Caco-2 (cell line): ENCODE results near the gene NEK11. TPM values are rescaled to one million over a fixed set of nuclear protein-coding genes. Genes with fewer than 3 reads are reported as not detected.
"Not testable (repeated sequence)": the region's sequence is repeated elsewhere in the genome, so short reads cannot be mapped to it uniquely, and the experiment has no call there.

ENCODE experiments used
- BruUV-seq: library from RNA; stranded (reverse); fragments of 400-500 nt; replicated peaks from 2 replicates; lab custom pipeline; 2021; lab: Mats Ljungman, UMichigan
- CTCF ChIA-PET: fragments of 300-600 bp; sonication (Branson Sonifier 250); formaldehyde crosslinking; loops from one replicate; lab custom pipeline; 2022; ENCODE audit warnings: antibody characterized with exemption; lab: Charles Lee
- POLR2A ChIA-PET: fragments of 300-600 bp; sonication (Branson Sonifier 250); formaldehyde crosslinking; loops from one replicate; lab custom pipeline; 2022; ENCODE audit warnings: antibody characterized with exemption; lab: Charles Lee
- DNase-seq, 2 experiments: peaks; one replicate each; pipeline versions ENCODE4 v3.0.0 to v3.0.0-alpha.2; 2020 to 2022
- H3K27me3 ChIP-seq: replicated peaks from 2 replicates; pipeline ENCODE4 v1.6.0; 2011; ENCODE audit warnings: low read length; ENCODE audit not compliant: control insufficient read depth, insufficient read depth
- H3K36me3 ChIP-seq: 2 replicates; pipeline ENCODE4 v1.5.1; 2011; ENCODE audit warnings: low read length; ENCODE audit not compliant: control insufficient read depth, insufficient read depth
- H3K4me1 ChIP-seq: fragments of 250-450 bp; sonication (Bioruptor Pico); 2 replicates; pipeline ENCODE4 v1.5.1; 2020; ENCODE audit warnings: mild to moderate bottlenecking
- H3K4me3 ChIP-seq: 2 replicates; pipeline ENCODE4 v1.5.1; 2011; ENCODE audit warnings: low read depth, mild to moderate bottlenecking, control low read depth, low read length
- H3K9me3 ChIP-seq: fragments of 250-450 bp; sonication (Bioruptor Pico); 2 replicates; pipeline ENCODE4 v1.5.1; 2020; ENCODE audit warnings: mild to moderate bottlenecking, moderate library complexity
- H3K27ac Mint-ChIP-seq: one replicate; pipeline ENCODE4 v1.8.0; 2022; ENCODE audit warnings: mixed read lengths; ENCODE audit not compliant: unreplicated experiment
- H3K27me3 Mint-ChIP-seq: one replicate; pipeline ENCODE4 v1.8.0; 2022; ENCODE audit warnings: mixed read lengths; ENCODE audit not compliant: insufficient read depth, unreplicated experiment
- H3K36me3 Mint-ChIP-seq: one replicate; pipeline ENCODE4 v1.8.0; 2022; ENCODE audit warnings: mild to moderate bottlenecking, mixed read lengths; ENCODE audit not compliant: insufficient read depth, unreplicated experiment
- H3K4me1 Mint-ChIP-seq: one replicate; pipeline ENCODE4 v1.8.0; 2022; ENCODE audit warnings: low read depth, mixed read lengths; ENCODE audit not compliant: unreplicated experiment
- H3K4me3 Mint-ChIP-seq: one replicate; pipeline ENCODE4 v1.8.0; 2022; ENCODE audit warnings: mild to moderate bottlenecking, moderate library complexity, mixed read lengths; ENCODE audit not compliant: unreplicated experiment
- H3K9me3 Mint-ChIP-seq: one replicate; pipeline ENCODE4 v1.8.0; 2022; ENCODE audit warnings: mixed read lengths; ENCODE audit not compliant: unreplicated experiment
- intact Hi-C: fragments of 100-400 bp; cut with micrococcal nuclease; formaldehyde crosslinking; loops from one replicate; pipeline ENCODE4 v1.10.0; 2022; ENCODE audit not compliant: unreplicated experiment
- total RNA-seq: library from RNA; stranded (reverse); gene quantifications from 2 replicates; pipeline ENCODE4 v1.2.3, GENCODE V29; 2022
- TF ChIP-seq, protein P1 (sequence below), 2 experiments: fragments of 200-600 bp in 1 of 2; IDR thresholded peaks; 1 replicate in 1 of 2; 2 replicates in 1 of 2; pipeline versions ENCODE4 v1.5.1 to v1.8.0; 2011 to 2022; ENCODE audit warnings: antibody characterized with exemption in 1 of 2, control low read depth in 1 of 2, inconsistent platforms in 1 of 2, low read depth in 1 of 2, low read length in 1 of 2, mild to moderate bottlenecking in 1 of 2, moderate library complexity in 1 of 2; ENCODE audit not compliant: insufficient read depth in 1 of 2, severe bottlenecking in 1 of 2, unreplicated experiment in 1 of 2

Gene NEK11
- total RNA-seq, 1 experiment from 2014 or later, result 4.4 TPM

GRCh38 chr3:131357275-131357674, 330.6 kb downstream of the NEK11 start:
- H3K36me3 ChIP-seq, result no peaks in the 10 kb centered on the region; the same call in 1 of the 2 replicates

DNA sequence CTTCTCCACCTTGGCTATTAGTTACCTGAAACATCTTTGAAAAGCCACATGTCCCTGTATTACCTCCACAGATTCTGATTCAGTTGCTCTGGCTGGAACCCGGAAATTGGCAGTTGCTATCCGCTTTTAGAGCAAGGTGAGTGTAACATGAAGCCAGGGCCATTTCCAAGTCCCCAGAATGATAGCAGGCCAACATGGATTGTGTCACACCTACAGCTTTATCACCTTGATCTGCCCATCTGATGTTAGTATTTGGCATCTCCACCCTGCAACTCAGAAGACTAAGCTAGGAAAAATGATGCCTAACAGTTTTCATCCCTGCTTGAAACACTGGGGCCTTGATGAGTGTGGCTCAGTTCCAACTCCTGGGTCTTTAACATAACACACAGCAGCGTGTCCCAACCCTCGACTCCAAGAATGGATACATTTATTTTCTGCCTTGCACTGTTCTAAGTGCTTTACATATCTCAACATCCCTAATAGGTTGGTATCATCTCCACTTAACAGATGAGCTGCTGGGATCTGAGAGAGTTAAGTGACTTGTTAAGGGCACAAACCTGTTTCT, 333.6 kb downstream of the NEK11 start:
- peaks cover 7% of the 10 kb centered on the region for H3K4me1 Mint-ChIP-seq
- H3K4me3 Mint-ChIP-seq, result no peak overlapping the region
- no peak for DNase-seq
- Histone ChIP-seq H3K4me1 (no peaks in the 10 kb centered on the region), H3K27me3 (no peaks in the 10 kb centered on the region), H3K36me3 (no peaks in the 10 kb centered on the region; the same call in 1 of the 2 replicates), H3K9me3 (no peaks in the 10 kb centered on the region), H3K4me3 (no peak overlapping the region)
- ChIA-PET POLR2A (no interaction called here), CTCF (no interaction called here)
- intact Hi-C loops, result no loop called here
- H3K27me3 Mint-ChIP-seq, result no peaks in the 10 kb centered on the region
- peaks cover 12% of the 10 kb centered on the region for H3K36me3 Mint-ChIP-seq
- BruUV-seq, result no TSS peak
- TF ChIP-seq, protein P1, sequence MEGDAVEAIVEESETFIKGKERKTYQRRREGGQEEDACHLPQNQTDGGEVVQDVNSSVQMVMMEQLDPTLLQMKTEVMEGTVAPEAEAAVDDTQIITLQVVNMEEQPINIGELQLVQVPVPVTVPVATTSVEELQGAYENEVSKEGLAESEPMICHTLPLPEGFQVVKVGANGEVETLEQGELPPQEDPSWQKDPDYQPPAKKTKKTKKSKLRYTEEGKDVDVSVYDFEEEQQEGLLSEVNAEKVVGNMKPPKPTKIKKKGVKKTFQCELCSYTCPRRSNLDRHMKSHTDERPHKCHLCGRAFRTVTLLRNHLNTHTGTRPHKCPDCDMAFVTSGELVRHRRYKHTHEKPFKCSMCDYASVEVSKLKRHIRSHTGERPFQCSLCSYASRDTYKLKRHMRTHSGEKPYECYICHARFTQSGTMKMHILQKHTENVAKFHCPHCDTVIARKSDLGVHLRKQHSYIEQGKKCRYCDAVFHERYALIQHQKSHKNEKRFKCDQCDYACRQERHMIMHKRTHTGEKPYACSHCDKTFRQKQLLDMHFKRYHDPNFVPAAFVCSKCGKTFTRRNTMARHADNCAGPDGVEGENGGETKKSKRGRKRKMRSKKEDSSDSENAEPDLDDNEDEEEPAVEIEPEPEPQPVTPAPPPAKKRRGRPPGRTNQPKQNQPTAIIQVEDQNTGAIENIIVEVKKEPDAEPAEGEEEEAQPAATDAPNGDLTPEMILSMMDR (IDR thresholded peaks at IDR 0.05; ENCODE audit: insufficient read depth in 1 of 2, low read depth in 1 of 2, low read length in 1 of 2, severe bottlenecking in 1 of 2, unreplicated experiment in 1 of 2), result no peak
- no peaks in the 10 kb centered on the region for H3K9me3 Mint-ChIP-seq
- no peak overlapping the region for H3K27ac Mint-ChIP-seq

More at GRCh38 chr3:131357275-131357674, 330.6 kb downstream of the NEK11 start:
- H3K4me3 Mint-ChIP-seq, result no peak overlapping the region
- intact Hi-C loops, result no loop called here
- no peaks in the 10 kb centered on the region for H3K27me3 ChIP-seq
- TF ChIP-seq, protein P1 (IDR thresholded peaks at IDR 0.05; ENCODE audit: insufficient read depth in 1 of 2, low read depth in 1 of 2, low read length in 1 of 2, severe bottlenecking in 1 of 2, unreplicated experiment in 1 of 2), result no peak
- no peaks in the 10 kb centered on the region for H3K9me3 ChIP-seq
- peaks cover 13% of the 10 kb centered on the region for H3K4me1 Mint-ChIP-seq
- no peak for DNase-seq
- peaks cover 8% of the 10 kb centered on the region for H3K36me3 Mint-ChIP-seq
- no peaks in the 10 kb centered on the region for H3K27me3 Mint-ChIP-seq
- CTCF ChIA-PET, result no interaction called here
- no peak overlapping the region for H3K4me3 ChIP-seq
- H3K9me3 Mint-ChIP-seq, result no peaks in the 10 kb centered on the region
- POLR2A ChIA-PET, result no interaction called here
- H3K27ac Mint-ChIP-seq, result no peak overlapping the region
- H3K4me1 ChIP-seq, result peaks cover 4% of the 10 kb centered on the region
- no TSS peak for BruUV-seq

- H3K9me3 ChIP-seq, H3K4me1 ChIP-seq, POLR2A ChIA-PET, H3K27me3 Mint-ChIP-seq, H3K36me3 ChIP-seq, DNase-seq, CTCF ChIA-PET, H3K4me1 Mint-ChIP-seq, H3K9me3 Mint-ChIP-seq, H3K27me3 ChIP-seq: not testable (repeated sequence)
- peak overlapping the region; percentile 25; the same call in 1 of the 2 replicates for H3K4me3 ChIP-seq
- Mint-ChIP-seq H3K36me3 (peaks cover 12% of the 10 kb centered on the region), H3K27ac (peak overlapping the region; percentile 84), H3K4me3 (peak overlapping the region; percentile 87)
- BruUV-seq, result TSS peak; percentile 39
- intact Hi-C loops, result loop anchor here (1.0 kb wide), 1 partner anchor 20 kb away; the partner anchor contains the start of gene NUDT16
Observed at GRCh38 chr3:131361066-131361463, 334.4 kb downstream of the NEK11 start.
